Measurements from ENCODE around the gene YBX1. TPM values are rescaled to one million over a fixed set of nuclear protein-coding genes. Genes with fewer than 3 reads are reported as not detected.

The YBX1 gene
- total and polyA plus RNA-seq, 2 of the 13 experiments (the other 11 are each of a cell fraction or from before 2014, with no cell fraction given), result 339 to 628 TPM

GRCh38 chr1:42744148-42744413, 61.9 kb downstream of the YBX1 start (continued):
- TF ChIP-seq MNT (IDR thresholded peaks at IDR 0.05) (peak; percentile 26; the same call in 1 of the 2 replicates), ZBTB38 (CRISPR knock-in tag; IDR thresholded peaks at IDR 0.05) (peak; percentile 81; the same call in 1 of the 2 replicates)

GRCh38 chr1:42745851-42746250, 63.6 kb downstream of the YBX1 start:
- WGBS (ENCODE audit: low lambda C conversion rate), result 92% methylated on average over 6 of the region's 8 CpGs
- no peak for FAIRE-seq
- CTCF ChIA-PET (ENCODE audit: low intra/inter-chr PET ratio, low total read pairs), result no interaction called here
- Histone ChIP-seq H3K27me3 (ENCODE audit: control insufficient read depth in 1 of 2, insufficient read depth in 2 of 2, low read length in 2 of 2) (no peaks in the 10 kb centered on the region), H3K9ac (ENCODE audit: insufficient read depth, low read depth, low read length) (no peak overlapping the region), H3K79me2 (ENCODE audit: insufficient read depth, low read length) (no peaks in the 10 kb centered on the region), H4K20me1 (ENCODE audit: insufficient read depth, low read length) (no peaks in the 10 kb centered on the region), H3K9me3 (ENCODE audit: low read length) (no peaks in the 10 kb centered on the region), H3K27ac (ENCODE audit: extremely low read length, insufficient read depth, low read length) (no peak overlapping the region), H3K4me1 (ENCODE audit: insufficient read depth, low read length) (peaks cover 28% of the 10 kb centered on the region), H2AFZ (ENCODE audit: low read length) (no peak overlapping the region), H3K36me3 (replicated peaks in 1 of 2; ENCODE audit: control insufficient read depth in 1 of 2, insufficient read depth in 2 of 2, low read length in 2 of 2) (peaks cover 14 to 41% of the 10 kb centered on the region in 2 experiments; a peak in 3 of 5 replicates), H3K4me3 (replicated peaks in 1 of 3; ENCODE audit: insufficient read depth in 1 of 3, low read depth in 2 of 3, low read length in 3 of 3) (no peak overlapping the region), H3K4me2 (ENCODE audit: low read depth, low read length) (no peak overlapping the region)
- BruUV-seq (replicated peaks), result no TSS peak
- TF ChIP-seq HDAC1 (CRISPR knock-in tag; IDR thresholded peaks at IDR 0.05) (no peak), ZNF629 (CRISPR knock-in tag; conservative IDR thresholded peaks at IDR 0.05) (peak; percentile 63), PITX1 (CRISPR knock-in tag; IDR thresholded peaks at IDR 0.05) (no peak), DR1 (CRISPR knock-in tag; IDR thresholded peaks at IDR 0.05) (no peak), POLR2AphosphoS5 (IDR thresholded peaks at IDR 0.05; ENCODE audit: low read depth, low read length) (0 out of 2 replicates have a peak, but pooled peaks have one; percentile 22), SRSF9 (IDR thresholded peaks at IDR 0.05; ENCODE audit: borderline replicate concordance, insufficient read depth, low read depth, low read length, poor library complexity, severe bottlenecking) (no peak), ZEB1 (IDR thresholded peaks at IDR 0.05; ENCODE audit: insufficient replicate concordance, low read depth) (no peak)
- in situ Hi-C loops (cut with HindIII; ENCODE audit: extremely low pct_ligation_motif_present, low pct_unique_long_range_greater_than_20kb), result loop anchor here (5.0 to 25.0 kb wide), 3 partner anchors 174 to 601 kb away; partner anchors contain the start of gene FOXJ3
- intact Hi-C loops (cut with micrococcal nuclease; ENCODE audit: unreplicated experiment), result loop anchor here (5.0 to 10.0 kb wide), 2 partner anchors 234 to 411 kb away; partner anchors contain the start of gene FOXJ3
- no peak for ATAC-seq
- no peak for DNase-seq (ENCODE audit: low spot score)
- POLR2A ChIA-PET, result interaction anchor here (1.3 to 1.4 kb wide), 2 partner anchors 63 to 88 kb away, joined by 4 to 5 read pairs; partner anchors contain the start of genes PPIH and YBX1

Measured in HepG2 (cell line).